ENCODE results near the gene WDR70. TPM values are rescaled to one million over a fixed set of nuclear protein-coding genes. Genes with fewer than 3 reads are reported as not detected.
"Not testable (repeated sequence)": the region's sequence is repeated elsewhere in the genome, so short reads cannot be mapped to it uniquely, and the experiment has no call there.

Gene WDR70
- total RNA-seq, 1 donor from 2014 or later, result 43.7 TPM

- ATAC-seq (no peak), DNase-seq (ENCODE audit: low spot score) (no peak)
- intact Hi-C loops (cut with DNase I), result no loop called here
Measured at GRCh38 chr5:37601163-37601562, 222.0 kb downstream of the WDR70 start.

DNA sequence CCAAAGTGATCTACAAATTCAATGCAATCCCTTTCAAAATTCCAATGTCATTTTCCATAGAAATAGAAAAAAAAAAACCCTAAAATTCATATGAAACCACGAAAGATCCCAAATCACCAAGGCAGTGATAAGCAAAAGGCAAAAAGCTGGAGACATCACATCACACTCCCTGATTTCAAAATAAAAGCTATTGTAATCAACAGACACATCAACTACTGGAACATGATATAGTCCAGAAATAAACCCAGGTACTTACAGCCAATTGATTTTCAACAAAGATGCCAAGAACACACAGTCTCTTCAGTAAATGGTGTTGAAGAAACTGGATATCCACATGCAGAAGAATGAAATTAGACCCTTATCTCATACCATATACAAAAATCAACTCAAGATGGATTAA is 224.0 kb downstream of the WDR70 start:
- intact Hi-C loops (cut with DNase I), result no loop called here
- ATAC-seq, result no peak
- DNase-seq (ENCODE audit: low spot score), result no peak

DNA sequence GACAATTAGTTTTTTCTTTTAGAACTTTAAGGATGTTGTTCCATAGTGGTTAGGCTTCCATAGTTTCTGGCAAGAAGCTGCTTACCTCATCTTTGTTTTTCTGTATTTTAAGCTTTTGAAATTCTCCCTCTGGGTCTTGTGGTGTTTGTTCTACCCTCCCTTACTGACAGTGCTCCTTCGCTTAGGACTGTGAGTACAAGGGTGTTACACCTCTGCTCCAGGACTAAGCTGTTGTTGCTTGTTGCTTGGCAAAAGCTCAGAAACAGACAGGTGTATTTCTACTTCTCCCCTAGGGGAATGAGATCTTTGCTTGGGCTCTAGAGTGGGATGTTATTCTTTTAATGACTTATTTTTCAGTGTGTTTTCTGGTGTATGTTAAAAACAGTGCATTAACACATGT is 225.2 kb downstream of the WDR70 start:
- no peak for DNase-seq (ENCODE audit: low spot score)
- ATAC-seq, result no peak
- intact Hi-C loops (cut with DNase I), result no loop called here

GRCh38 chr5:37606148-37606547 is 227.0 kb downstream of the WDR70 start:
- intact Hi-C loops (cut with DNase I), result no loop called here
- DNase-seq (ENCODE audit: low spot score) (no peak), ATAC-seq (no peak)

DNA sequence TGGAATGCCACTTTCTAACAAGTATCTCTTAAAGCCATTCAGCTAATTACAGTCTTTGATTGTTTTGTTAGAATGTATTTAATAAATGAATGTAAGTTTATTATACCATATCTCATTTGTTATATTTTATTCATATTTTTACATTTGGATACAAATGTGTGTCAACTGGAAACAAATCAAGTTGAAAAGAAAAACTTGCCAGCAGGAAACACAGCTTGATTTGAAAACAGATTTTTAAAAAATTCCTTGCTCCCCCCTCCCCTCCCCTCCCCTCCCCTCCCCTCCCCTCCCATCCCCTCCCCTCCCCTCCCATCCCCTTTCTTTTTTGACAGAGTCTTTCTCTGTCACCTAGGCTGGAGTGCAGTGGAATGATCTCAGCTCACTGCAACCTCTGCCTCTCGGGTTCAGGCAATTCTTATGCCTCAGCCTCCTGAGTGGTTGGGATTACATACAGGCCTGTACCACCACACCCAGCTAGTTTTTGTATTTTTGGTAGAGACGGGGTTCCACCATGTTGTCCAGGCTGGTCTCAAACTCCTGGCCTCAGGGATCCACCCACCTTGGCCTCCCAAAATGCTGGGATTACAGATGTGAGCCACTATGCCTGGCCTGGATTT is 227.6 kb downstream of the WDR70 start:
- no peak for DNase-seq (ENCODE audit: low spot score)
- intact Hi-C loops (cut with DNase I), result no loop called here
- ATAC-seq, result no peak

- DNase-seq (ENCODE audit: low spot score) (no peak), ATAC-seq (no peak)
- intact Hi-C loops (cut with DNase I), result no loop called here
Measured at GRCh38 chr5:37615184-37615583, 236.1 kb downstream of the WDR70 start.

DNA sequence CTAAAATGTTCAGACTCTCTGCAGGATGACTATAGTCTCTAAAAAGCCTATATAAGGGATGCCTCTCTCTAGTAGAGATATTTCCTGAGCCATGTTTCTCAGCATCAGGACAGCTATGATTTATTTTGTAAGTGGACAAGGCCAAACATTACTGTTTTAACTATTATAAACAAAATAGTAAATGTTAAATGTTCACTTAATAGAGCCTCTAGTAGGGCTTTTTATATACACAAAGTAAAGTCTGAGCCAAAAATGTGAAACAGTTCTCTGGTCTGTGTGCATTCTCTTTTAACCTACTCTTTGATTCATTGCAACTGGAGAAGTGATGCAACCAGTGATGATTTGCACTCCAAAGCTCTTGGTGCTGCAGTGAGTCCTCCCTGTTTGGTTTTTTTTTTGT is 240.2 kb downstream of the WDR70 start:
- ATAC-seq, result no peak
- no peak for DNase-seq (ENCODE audit: low spot score)
- intact Hi-C loops (cut with DNase I), result no loop called here

DNA sequence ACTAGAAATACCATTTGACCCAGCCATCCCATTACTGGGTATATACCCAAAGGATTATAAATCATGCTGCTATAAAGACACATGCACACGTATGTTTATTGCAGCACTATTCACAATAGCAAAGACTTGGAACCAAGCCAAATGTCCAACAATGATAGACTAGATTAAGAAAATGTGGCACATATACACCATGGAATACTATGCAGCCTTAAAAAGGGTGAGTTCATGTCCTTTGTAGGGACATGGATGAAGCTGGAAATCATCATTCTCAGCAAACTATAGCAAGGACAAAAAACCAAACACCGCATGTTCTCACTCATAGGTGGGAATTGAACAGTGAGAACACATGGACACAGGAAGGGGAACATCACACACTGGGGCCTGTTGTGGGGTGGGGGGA is 243.2 kb downstream of the WDR70 start:
- intact Hi-C loops (cut with DNase I); ATAC-seq; DNase-seq (ENCODE audit: low spot score): not testable (repeated sequence)

- DNase-seq (ENCODE audit: low spot score), result no peak
- ATAC-seq, result no peak
Measured at GRCh38 chr5:37626266-37626665, 247.1 kb downstream of the WDR70 start.

DNA sequence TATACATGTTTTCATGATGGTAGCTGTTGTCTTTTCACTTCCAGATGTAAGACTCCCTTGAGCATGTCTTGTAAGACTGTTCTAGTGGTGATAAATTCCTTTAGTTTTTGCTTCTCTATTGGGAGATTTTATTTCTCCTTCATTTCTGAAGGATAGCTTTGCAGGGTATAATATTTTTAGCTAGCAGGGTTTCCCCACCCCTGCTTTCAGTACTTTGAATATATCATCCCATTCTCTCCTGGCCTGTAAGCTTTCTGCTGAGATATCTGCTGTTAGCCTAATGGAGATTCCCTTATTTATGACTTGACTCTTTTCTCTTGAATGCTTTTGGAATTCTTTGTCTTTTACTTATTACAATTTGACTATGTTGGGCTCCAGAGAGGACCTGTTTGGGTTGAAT is 249.8 kb downstream of the WDR70 start:
- intact Hi-C loops (cut with DNase I), result no loop called here
- no peak for ATAC-seq
- DNase-seq (ENCODE audit: low spot score), result no peak

More at GRCh38 chr5:37626266-37626665, 247.1 kb downstream of the WDR70 start:
- intact Hi-C loops (cut with DNase I), result no loop called here

DNA sequence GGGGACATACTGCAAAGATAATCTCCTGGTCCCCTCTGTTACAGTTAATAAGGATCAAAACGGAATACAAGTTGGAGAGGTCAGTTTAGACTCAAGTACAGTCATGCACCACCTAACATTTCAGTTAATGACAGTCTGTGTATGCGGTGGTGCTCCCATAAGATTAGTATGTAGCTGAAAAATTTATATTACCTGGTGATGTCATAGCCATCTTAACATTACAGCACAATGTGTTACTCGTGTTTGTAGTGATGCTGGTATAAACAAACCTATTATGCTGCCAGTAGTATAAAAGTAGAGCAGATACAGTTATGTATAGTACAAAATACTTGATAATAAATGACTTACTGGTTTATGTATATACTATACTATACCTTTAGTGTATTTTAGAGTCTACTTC is 252.8 kb downstream of the WDR70 start:
- DNase-seq (ENCODE audit: low spot score) (no peak), ATAC-seq (no peak)
- intact Hi-C loops (cut with DNase I), result no loop called here

DNA sequence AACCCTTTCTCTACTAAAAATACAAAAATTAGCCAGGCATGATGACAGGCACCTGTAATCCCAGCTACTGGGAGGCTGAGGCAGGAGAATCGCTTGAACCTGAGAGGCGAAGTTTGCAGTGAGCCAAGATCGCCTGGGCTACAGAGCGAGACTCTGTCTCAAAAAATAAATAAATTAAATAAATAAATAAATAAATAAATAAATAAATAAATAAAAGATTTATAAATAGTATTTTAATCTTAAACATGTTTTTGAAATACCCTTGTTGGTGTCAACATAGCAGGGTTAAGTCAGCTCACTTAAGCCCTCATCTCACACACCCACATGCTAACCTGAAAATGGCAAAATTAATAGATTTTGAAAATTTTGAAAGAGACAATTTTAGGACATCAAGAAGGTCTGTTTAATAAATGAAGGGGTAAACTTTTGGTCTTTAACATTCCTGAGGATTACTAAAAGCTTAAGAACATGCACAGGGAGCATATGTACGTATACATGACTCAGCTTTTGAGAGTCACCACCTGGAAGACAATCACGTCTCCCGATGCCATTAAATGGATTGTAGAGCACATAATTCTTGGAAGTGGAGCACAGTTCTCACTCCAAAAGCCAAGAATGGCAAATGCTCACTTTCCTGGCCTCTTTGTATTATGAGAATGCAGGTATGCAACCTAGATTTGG is 258.2 kb downstream of the WDR70 start:
- intact Hi-C loops (cut with DNase I), result no loop called here
- no peak for DNase-seq (ENCODE audit: low spot score)
- ATAC-seq, result no peak

DNA sequence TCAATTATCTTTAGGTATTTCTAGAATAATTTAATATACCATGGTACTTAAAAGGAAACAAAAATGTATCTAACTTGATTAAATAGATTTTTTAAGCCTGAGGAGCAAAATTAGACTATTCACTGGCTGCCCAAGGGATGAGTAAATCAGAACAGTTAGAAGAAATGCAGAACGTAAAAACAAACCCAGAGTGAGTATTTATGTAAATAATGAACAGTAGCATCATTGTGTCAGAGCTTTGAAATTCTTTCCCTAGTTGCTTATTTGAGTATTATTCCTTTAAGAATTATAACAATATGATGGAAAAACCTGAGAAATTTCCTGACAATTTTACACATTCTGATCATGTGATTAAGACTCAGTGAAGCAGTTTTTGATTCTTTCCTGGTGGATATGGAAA is 259.8 kb downstream of the WDR70 start:
- intact Hi-C loops (cut with DNase I), result no loop called here
- ATAC-seq (no peak), DNase-seq (ENCODE audit: low spot score) (no peak)

- intact Hi-C loops (cut with DNase I), result no loop called here
- ATAC-seq (no peak), DNase-seq (ENCODE audit: low spot score) (no peak)
Measured at GRCh38 chr5:37640088-37640487, 261.0 kb downstream of the WDR70 start.

- ATAC-seq, result no peak
- intact Hi-C loops (cut with DNase I), result no loop called here
- DNase-seq (ENCODE audit: low spot score), result no peak
Measured at GRCh38 chr5:37641933-37642332, 262.8 kb downstream of the WDR70 start.

GRCh38 chr5:37645707-37646106 is 266.6 kb downstream of the WDR70 start:
- ATAC-seq (no peak), DNase-seq (ENCODE audit: low spot score) (no peak)
- intact Hi-C loops (cut with DNase I), result no loop called here

DNA sequence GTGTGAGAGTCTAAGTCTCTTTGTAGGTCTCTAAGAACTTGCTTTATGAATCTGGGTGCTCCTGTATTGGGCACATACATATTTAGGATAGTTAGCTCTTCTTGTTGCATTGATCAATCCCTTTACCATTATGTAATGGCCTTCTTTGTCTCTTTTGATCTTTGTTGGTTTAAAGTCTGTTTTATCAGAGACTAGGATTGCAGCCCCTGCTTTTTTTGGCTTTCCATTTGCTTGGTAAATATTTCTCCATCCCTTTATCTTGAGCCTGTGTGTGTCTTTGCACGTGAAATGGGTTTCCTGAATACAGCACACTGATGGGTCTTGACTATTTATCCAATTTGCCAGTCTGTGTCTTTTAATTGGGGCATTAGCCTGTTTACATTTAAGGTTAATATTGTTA is 275.4 kb downstream of the WDR70 start:
- intact Hi-C loops (cut with DNase I); ATAC-seq; DNase-seq (ENCODE audit: low spot score): not testable (repeated sequence)

GRCh38 chr5:37657046-37657445 is 277.9 kb downstream of the WDR70 start:
- no peak for DNase-seq (ENCODE audit: low spot score)
- ATAC-seq, result no peak
- intact Hi-C loops (cut with DNase I), result no loop called here

GRCh38 chr5:37658440-37658839 is 279.3 kb downstream of the WDR70 start:
- no peak for DNase-seq (ENCODE audit: low spot score)
- intact Hi-C loops (cut with DNase I), result no loop called here
- ATAC-seq, result no peak

- ATAC-seq (no peak), DNase-seq (ENCODE audit: low spot score) (no peak)
- intact Hi-C loops (cut with DNase I), result no loop called here
Measured at GRCh38 chr5:37660319-37660718, 281.2 kb downstream of the WDR70 start.

Data from sciatic nerve (tissue), 2 donors.